ENCODE measurements around the gene TGFB3.
A peak's percentile ranks its signal among the peaks of the same experiment; 100 is the strongest.

The TGFB3 gene

DNA sequence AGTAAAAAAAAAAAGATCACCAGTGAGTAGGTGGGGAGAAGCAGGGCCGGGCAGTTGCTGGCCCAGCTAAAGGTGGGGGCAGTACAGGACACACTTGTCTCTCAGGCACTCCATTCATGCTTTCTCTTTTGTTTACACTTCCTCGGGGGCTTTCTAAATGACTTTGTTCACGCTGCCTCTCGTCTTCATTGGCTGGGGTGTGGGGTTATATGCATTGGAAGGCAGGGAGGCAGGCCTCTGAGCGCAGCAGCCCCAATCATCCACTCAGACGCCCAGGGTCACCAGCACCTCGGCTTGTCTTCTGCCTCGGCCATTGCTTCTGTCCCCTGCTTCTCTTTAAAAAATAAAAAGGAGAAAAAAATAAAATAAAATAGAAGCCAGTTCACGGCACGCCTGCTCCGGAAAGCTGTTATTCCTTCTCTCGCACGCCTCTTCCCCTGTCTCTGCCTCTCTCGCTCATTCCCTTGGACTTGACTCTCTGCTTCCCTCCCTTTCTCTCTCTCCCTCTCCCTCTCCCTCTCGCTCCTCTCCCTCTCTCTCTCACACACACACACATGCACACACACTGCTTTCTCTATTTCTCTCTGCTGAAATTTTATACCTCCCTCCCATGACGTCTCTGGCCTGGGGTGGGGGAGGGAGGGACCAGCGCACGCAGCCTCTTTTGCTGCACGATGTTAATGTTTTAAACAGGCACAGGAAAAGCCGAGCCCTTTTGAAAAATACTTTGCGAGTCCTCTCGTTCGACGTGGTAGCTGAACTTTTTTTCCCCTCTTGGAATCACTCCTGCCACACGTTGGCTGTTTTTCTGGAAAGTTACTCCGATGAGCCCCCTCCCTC is at the start of gene TGFB3:
Gene TGFB3, minus strand, starts transcription at position 570 of the 840 bp plus-strand sequence. CDS start 1,102 bp downstream, outside the sequence.
- DNase-seq (ENCODE audit: low read depth): peak; percentile 96

DNA sequence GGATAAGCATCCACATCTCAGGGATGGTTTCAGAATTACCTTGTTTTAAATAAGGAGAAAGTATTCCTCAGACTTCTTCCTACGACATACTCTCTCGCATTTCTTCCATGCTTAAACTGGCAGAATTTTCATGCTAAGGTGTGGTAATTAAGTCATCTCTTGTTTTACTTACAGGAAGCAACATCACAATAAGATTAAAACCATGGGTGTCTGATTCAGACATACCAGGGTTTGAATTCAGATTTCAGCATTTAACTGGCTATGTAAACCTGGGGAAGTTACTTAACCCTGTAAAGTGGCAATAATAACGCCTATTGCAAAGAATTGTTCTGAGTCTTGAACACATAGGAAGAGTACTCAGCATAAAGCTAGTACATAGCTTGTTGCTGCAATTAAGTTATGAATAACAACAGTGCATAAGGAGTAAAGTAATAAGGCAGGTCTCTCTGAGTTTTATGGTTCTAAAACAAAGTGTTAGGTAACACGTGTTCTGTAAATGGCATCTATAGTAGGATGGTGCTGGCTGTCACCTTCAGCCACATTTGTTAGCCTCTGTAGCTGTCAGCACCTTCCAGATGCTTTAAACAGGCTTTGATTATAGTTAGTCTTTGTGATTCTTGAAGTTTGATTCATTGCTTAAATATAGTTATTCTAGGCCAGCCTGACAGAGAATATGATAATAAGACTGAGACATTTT is 42.6 kb upstream of the TGFB3 start:
- no peak for DNase-seq (ENCODE audit: low read depth)

DNA sequence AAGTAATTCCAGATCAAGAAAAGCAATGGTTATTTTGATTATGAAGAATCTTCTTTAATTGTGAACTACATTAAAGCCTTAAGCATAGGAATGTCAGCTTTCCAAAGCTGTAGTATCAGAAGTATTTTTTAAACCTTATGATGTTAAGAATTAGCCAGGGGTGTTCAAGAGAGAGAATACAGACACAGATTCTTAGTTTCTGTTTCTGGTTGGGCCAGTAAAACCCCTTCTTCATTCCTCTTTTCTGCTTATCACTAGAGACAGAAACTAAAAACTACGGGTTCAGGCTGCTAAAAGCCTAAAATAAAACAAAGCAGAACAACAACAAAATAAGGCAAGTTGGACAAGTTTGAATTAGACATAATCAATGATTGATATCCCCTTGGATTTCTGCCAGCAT is 42.0 kb upstream of the TGFB3 start:
- DNase-seq (ENCODE audit: low read depth): no peak

DNA sequence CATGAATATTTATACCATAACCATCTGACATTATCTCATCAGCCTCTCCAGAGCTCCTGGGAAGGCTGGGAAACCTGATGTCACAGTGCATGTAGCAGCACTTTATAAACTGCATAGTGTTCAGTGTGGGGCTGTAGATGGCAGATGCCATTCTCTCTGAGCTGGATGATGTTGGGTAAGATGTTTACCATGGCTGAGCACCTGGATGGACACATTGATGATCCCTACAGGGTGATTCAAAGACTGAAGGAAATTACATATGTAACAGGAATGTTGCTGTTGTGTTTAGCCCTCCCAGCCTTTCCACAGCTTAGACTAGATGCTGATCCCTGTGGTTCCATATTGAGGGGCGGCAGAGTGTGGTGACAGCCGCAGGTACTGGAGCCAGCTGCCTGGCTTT is 41.2 kb upstream of the TGFB3 start:
- no peak for DNase-seq (ENCODE audit: low read depth)

DNA sequence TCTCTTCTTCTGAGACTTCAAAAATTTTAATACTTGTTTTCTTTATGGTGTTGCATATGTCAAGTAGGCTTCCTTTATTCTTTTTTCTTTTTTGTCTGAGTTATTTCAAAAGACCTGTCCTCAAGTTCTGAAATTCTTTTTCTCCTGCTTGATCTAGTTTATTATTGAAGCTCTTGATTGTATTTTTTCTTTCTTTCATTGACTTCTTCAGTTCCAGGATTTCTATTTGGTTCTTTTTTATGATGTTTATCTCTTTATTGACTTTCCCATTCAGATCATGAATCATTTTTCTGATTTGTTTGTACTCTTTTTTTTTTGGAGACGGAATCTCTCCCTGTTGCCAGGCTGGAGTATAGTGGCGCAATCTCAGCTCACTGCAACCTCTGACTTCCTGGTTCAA is 37.9 kb upstream of the TGFB3 start:
- no peak for DNase-seq (ENCODE audit: low read depth)

DNA sequence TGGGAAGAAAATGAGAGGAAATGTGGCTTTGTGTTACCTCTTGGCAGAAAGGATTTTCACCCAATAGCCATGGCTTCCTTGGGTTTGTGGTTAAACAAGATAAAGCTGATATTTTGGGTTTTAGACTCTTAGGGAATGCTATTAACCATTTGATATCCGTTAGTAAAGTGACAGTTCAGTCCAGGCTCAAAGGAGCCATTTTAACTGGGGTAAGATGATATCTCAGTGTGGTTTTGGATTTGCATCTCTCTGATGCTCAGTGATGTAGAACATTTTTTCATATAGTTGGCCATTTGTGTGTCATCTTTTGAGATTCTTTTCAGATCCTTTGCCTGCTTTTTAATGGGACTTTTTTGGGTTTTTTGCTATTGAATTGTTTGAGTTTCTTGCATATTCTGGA is 33.9 kb upstream of the TGFB3 start:
- DNase-seq (ENCODE audit: low read depth): no peak

DNA sequence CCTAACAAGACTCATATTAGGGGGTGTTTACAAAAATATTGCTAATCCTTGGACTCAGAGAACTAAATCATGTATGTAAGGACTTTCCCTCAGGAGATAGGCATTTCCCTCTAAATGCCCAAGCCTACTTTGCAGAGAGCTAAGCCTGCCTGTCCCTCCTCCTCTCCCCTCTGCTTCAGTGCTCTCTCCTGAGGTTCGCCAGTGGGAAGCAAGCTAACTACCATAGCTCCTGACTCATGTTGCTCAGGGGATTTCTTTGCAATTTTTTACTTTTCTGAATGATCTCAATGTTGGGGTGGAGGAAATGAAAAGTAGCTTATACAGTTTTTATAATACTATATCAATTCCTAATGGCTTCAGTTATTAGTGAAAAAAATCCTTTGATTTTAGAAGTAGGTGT is 33.4 kb upstream of the TGFB3 start:
- no peak for DNase-seq (ENCODE audit: low read depth)

DNA sequence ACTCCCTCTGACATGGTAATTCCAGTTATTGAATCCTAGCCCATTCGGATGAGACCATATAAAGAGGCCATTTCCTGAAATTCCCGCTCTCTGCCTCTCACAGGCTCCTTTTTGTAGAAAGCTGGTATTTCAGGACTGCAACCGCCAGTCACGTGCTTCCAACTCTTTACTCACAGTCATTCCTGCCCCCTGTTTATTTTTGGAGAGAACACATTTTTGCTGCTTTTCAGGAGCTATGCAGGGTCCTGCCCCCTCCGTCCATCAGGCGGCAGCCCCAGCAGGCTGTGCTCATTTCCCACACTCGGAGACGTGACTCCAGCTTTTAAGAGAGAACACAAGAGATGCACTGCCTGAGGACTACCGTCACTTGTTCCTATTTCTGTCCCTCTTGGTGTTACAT is 30.6 kb upstream of the TGFB3 start:
- DNase-seq (ENCODE audit: low read depth): peak; percentile 12

DNA sequence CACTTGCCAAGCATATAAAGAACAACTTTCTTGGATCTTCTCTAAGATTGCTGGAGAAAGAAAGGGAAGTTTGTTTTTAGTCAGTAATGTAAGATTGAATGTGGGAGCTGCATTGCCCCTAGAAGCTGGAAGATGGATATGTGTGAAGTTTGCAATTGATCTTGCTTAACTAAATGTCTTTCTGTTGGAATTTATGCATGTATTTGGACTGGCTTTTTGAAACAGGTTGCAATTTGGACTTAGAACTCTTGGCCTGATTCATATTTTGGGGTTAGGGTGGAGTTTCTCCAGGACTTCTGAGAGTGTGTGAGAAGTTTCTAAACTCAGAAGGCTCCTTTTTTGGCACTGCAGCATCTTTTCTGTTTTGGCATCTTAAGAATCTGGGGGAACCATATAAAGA is 30.1 kb upstream of the TGFB3 start:
- DNase-seq (ENCODE audit: low read depth): no peak

DNA sequence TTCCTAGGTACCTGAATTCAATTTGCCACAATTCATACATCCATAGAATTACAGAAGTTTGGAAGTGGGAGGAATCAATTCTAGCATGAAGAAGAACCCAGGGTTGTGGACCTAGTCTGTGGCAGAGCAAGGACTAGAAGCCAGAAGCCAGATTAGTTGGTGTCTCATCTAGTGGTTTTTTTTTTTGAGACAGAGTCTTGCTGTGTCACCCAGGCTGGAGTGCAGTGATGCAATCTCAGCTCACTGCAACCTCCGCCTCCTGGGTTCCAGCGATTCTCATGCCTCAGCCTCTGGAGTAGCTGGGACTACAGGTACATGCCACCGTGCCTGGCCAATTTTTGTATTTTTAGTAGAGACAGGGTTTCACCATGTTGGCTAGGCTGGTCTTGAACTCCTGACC is 27.8 kb upstream of the TGFB3 start:
- DNase-seq (ENCODE audit: low read depth): peak; percentile 16

DNA sequence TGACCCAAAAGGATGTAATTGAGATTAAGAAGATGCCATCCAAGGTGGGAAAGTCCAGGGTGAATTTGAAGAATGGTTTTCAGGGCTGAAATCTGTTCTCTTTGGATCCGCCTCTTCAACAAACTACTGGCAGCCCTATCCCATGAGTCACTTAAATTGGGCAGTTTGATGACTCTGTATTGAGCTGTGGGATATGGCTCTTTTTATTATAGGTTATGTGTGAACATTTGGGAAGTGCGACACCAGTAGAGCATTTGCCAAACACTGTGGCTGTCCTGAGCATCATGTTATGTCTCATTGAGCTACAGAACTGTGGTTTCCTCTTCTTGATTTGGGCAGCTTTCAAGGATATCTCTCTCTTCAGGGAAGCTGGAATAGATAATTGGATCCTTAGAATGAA is 26.1 kb upstream of the TGFB3 start:
- no peak for DNase-seq (ENCODE audit: low read depth)

DNA sequence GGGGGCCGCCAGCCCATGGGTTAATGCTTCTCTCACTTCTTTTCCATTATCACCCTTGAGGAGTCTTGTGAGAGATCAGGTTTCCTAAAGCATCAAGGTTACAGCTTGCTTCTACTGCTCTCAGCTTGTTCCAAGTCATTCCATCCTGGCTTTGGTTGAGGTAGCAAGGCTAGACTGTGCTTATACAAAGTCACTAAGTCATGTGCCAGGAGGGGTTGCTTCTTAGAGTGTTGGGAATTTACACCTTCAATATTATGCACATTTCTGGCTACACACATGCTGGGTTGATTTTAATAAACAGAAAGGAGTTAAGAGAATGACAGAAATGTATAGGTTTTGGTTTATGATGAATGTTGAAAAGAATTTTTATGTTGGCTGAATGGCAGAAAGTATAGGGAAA is 25.6 kb upstream of the TGFB3 start:
- no peak for DNase-seq (ENCODE audit: low read depth)

DNA sequence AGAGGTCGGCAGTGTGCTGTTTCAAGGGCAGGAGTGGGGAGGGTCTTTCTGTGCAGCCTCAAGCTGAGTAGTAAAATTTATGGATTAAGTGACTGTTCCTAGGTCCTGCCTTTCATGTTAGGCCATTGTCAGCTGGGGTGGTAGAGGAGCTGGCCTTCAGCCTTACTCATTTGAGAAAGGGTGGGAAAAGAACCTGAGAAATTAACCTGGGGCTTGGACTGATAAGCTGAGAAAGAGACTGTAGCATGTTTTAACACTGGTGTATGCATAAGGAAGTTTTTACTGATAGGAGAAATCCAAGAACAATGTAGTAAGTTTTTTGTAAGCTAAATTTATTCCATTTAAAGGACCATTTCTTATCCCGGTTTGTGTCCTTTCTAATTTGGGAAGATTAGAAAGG is 24.5 kb upstream of the TGFB3 start:
- no peak for DNase-seq (ENCODE audit: low read depth)

DNA sequence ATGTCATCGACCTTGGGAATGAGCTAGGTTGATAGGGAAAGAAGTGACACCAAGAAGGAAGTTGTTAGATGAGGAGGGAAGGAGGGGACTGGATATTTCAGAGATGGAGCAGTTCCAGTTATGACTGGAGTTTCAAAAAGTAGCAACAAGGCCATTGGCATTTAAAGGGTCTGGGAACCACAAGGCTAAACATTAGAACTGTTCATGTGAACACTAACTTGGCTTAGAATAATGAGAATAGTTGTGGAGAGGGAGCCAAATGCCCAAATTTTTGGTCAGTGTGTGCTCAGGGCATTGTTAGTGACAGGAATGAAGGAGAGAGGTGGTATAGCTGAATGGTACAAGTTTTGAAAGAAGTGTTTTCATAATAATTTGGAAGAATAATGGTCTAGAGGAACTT is 20.6 kb upstream of the TGFB3 start:
- no peak for DNase-seq (ENCODE audit: low read depth)

DNA sequence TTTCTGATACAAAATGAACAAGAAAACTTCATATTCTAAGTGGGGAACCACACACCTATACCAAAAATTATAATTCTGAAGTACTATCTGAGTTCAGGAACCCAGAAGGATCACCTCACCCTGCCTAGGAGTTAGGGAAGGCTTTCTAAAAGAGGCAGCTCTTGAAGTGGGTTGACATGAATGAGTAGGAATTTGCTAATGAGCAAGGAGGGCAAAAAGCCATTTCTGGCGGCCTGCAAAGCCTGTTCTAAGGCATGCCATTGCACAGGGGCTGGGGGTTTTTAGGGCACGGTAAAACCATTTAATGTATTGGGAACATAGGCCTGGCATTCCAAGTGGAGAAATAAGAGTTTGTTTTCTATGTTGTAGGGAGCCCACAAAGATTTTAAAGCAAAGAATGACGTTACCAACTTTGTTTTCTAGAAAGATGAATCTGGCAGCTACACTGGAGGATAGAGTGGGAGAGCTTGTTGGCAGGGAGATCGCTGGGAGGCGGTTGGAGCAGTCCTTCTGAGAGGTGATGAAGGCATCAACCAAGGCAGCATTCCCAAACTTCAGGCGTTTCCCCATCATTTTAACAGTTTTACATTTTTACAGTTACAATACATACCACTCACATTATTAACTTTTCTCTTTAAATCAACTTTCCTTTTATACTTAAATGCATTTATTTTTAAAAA is 17.9 kb upstream of the TGFB3 start:
- DNase-seq (ENCODE audit: low read depth): no peak

DNA sequence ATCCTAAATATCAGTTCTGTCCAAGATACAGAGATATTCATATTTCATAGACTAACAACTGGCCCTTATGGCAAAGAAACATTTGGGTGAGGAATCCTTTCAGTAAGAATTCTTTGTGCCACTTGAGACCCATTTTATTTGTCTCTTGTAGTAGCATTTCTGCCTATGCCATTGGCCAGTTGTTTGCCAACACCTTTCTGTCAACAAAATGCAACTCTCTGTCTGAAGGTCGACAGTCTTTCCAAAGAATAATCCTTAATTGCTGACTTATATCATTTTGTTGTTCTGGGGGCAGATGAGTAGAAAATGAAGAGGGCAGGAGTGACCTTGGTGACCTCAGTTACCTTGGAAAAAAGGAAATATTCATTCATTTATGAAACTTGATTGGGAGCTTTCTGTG is 14.7 kb upstream of the TGFB3 start:
- no peak for DNase-seq (ENCODE audit: low read depth)

DNA sequence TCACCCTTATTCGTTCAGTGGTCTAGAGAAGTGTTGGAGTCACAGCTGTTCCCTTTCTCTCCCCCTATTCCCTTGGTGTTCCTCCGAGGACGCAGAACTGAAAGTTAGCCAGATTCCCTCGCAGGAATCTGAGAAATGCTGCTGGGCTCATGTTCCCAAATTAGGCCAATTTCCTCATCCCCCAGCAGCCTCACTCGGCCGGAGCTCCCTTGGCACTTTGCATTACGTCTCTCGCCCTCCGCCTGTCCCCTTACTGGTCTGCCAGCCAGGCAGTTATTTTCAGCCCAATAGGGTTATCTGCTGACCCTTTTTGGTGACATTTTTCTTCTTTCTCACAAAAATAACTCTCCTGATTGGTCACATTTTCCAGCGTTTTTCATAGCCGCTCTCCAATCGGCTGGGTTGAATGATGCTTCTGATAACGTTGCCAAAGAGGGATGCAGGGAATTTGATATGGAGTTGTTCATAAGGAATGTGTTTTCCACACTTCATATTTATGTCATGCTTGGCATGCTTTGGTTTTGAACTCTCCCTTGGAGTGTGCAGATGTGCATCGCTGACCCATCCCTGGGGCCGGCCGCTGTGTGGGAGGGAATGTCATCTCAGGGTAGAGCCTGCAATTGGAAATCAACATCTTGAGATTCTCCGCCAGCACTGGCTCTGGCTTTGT is 13.7 kb upstream of the TGFB3 start:
- peak; percentile 38 for DNase-seq (ENCODE audit: low read depth)

DNA sequence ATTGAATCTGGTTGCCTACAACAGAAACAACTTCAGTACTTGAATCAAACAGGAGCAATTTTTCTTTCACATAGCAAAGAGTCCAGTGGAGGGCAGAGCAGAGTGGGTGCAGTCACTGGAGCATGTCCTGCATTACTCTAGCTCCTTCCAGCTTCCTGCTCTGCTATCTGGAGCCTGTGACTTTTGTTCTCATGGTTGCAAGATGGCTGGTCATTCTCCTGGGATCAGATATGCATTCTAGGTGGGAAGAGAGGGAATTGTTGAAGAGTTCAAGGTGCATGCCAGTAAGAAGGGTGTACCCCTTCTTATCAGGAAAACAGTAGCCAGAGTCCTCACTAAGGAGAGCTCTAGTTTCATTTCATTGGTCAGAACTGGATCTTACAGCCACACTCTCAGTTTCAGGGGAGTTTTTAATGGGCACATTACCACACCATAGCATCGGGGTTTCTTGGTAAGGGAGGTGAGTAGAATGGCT is 11.8 kb upstream of the TGFB3 start:
- DNase-seq (ENCODE audit: low read depth): no peak

DNA sequence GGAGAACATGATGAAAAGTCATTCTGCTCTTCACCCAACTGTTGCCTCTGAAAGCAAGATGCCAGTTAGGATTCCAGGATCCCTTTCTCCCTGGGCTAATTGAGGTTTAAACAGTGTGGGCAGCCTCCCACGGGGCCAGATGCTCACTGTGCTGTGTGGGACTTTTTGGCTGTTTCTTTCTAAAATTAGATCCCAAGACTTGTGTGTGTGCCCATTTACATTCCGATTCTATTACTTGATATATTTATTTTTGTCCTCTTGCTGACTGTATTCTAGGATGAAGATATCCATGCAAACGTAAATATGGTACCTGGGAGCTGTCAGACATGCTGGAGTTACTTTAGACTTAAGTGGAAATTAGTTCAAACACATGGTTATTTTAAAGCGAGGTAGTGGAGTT is 10.0 kb upstream of the TGFB3 start:
- DNase-seq (ENCODE audit: low read depth): no peak

DNA sequence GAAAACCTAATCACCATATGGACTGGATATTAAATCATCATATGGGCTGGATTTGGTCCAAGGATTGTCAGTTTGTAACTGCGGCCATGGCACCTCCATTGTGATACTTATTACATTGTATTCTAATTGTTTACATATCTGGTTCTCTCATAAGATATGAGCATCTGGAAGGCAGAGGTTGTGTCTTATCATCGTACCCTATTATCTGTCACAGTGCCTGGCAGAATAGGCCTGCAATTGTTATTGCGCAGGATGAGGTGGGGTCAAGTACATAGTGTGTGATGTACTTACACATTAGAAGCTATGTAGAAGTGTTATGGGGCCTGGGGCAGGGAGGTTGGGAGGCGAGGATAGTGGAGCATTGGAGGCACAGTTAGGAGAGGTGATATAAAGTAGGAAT is 8.5 kb upstream of the TGFB3 start:
- no peak for DNase-seq (ENCODE audit: low read depth)

DNA sequence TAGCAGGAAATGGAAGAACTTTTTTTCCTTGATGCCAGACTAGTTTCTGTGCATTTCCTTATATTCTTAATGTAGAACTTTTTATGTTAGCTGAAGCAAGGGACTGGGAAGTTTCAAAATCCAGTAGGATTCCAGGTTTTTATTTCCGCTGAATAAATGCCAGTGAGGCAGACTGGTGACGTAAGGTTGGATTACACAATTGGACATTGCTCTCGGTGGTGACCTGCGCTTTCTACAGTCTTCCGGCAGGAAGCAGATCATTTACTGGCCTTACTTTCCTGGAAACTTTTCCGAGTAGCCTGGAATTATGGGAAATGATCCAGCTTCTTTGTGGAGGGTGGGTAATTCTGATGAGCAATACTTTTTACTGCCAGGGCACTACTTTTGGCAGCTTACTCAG is 7.3 kb upstream of the TGFB3 start:
- DNase-seq (ENCODE audit: low read depth): peak; percentile 84

DNA sequence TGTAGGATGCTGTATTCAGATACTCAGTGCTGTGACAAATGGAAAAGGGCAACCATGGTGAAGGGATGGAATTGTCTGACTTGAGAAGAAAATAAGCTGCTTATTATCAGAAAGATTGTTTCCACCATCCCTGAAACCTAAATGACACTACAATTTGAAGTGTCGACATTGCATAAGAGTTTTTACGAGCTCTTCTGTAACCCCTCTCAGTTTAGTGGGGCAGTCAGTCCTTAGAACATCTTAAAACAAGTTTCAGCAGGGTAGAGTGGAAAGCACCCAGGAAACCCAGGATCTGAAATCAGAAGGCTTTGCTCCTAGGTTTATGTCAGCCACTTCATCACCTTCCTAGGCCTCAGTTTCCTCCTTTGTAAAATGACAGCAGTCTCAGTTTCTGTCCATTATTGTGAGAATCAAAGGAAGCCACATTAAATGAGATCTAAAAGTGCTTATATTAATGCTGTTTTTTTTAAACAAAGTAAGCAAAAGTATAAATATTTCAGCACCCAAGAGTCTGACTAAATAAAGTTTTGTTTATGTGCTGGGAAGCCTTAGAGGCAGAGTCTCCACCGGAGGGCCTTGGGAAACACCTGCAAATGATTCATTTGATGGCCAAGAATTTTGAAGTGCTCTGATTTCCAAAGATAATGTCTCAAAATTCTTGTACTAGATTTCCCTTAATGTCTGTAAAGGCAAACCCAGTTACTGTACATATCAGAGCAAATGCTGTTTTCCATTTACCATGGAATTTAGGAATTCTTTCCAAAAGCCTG is 5.6 kb upstream of the TGFB3 start:
- DNase-seq (ENCODE audit: low read depth): no peak
